ENCODE results near the gene TIMP4.

The TIMP4 gene

GRCh38 chr3:12143949-12144504 is 14.7 kb downstream of the TIMP4 start:
- DNase-seq, result peak; percentile 22

GRCh38 chr3:12142476-12142875 is 16.2 kb downstream of the TIMP4 start:
- DNase-seq, result no peak

- no peak for DNase-seq
Measured at GRCh38 chr3:12141350-12141749, 17.4 kb downstream of the TIMP4 start.

- DNase-seq, result peak; percentile 68
Measured at GRCh38 chr3:12139111-12139511, 19.6 kb downstream of the TIMP4 start.

- DNase-seq, result no peak
Measured at GRCh38 chr3:12138044-12138443, 20.7 kb downstream of the TIMP4 start.

GRCh38 chr3:12136371-12136770 is 22.3 kb downstream of the TIMP4 start:
- no peak for DNase-seq

- peak; percentile 61 for DNase-seq
Measured at GRCh38 chr3:12135029-12135657, 23.6 kb downstream of the TIMP4 start.

GRCh38 chr3:12132881-12133280 is 25.8 kb downstream of the TIMP4 start:
- no peak for DNase-seq

- no peak for DNase-seq
Measured at GRCh38 chr3:12131351-12132090, 27.2 kb downstream of the TIMP4 start.

- no peak for DNase-seq
Measured at GRCh38 chr3:12127391-12127790, 31.3 kb downstream of the TIMP4 start.

GRCh38 chr3:12125772-12126171 is 32.9 kb downstream of the TIMP4 start:
- no peak for DNase-seq

GRCh38 chr3:12121466-12121865 is 37.2 kb downstream of the TIMP4 start:
- no peak for DNase-seq

GRCh38 chr3:12120374-12121140 is 38.2 kb downstream of the TIMP4 start:
- no peak for DNase-seq

- no peak for DNase-seq
Measured at GRCh38 chr3:12117473-12117872, 41.2 kb downstream of the TIMP4 start.

GRCh38 chr3:12116870-12117269 is 41.8 kb downstream of the TIMP4 start:
- DNase-seq, result no peak

GRCh38 chr3:12115849-12116248 is 42.9 kb downstream of the TIMP4 start:
- DNase-seq, result no peak

- peak; percentile 21 for DNase-seq
Measured at GRCh38 chr3:12115104-12115503, 43.6 kb downstream of the TIMP4 start.

- no peak for DNase-seq
Measured at GRCh38 chr3:12114251-12114650, 44.5 kb downstream of the TIMP4 start.

- DNase-seq, result no peak
Measured at GRCh38 chr3:12107071-12107713, 51.5 kb downstream of the TIMP4 start.
